ENCODE measurements around the gene SERPINE1. TPM values are rescaled to one million over a fixed set of nuclear protein-coding genes. Genes with fewer than 3 reads are reported as not detected.

The SERPINE1 gene
- total RNA-seq, 1 donor from 2014 or later: not detected

DNA sequence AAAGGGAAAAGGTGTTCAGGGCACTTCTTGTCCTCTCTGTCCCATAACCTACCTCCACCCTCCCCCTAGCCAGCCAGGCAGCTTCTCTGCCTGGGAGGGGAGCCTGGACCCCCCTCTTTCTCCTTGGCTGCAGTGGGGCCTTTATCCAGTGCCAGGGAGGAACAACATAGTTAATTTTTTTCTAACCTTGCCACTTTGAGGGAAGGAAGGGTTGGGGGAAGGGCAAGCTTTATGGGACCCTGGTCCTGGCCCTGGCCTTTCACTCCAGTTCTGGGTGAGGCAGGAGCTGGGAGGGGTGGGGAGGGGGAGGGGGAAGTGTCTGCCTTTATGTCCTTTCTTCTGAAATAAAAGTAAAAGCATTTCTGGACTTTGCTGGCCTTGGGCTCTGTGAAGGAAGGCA is 34.0 kb downstream of the SERPINE1 start:
- Mint-ChIP-seq H3K36me3 (ENCODE audit: low read depth) (peaks cover 20% of the 10 kb centered on the region), H3K9me3 (no peaks in the 10 kb centered on the region), H3K4me1 (peaks cover 21% of the 10 kb centered on the region), H3K4me3 (no peak overlapping the region), H3K27ac (no peak overlapping the region), H3K27me3 (peaks cover 9% of the 10 kb centered on the region)
- ChIA-PET CTCF (interaction anchor here (1.0 kb wide), 1 partner anchor 17 kb away, joined by 3 read pairs; no protein-coding TSS in a partner anchor), POLR2A (interaction anchor here (0.6 kb wide), 1 partner anchor 74 kb away, joined by 3 read pairs; no protein-coding TSS in a partner anchor)
- no peak for TF ChIP-seq CTCF (IDR thresholded peaks at IDR 0.05)
- intact Hi-C loops (cut with micrococcal nuclease): no loop called here
- DNase-seq (no peak), ATAC-seq (ENCODE audit: low read depth) (no peak)

- intact Hi-C loops (cut with micrococcal nuclease): no loop called here
- ChIA-PET POLR2A (interaction anchor here (0.7 kb wide), 1 partner anchor 12 kb away, joined by 11 read pairs; no protein-coding TSS in a partner anchor), CTCF (interaction anchor here (1.0 kb wide), 1 partner anchor 18 kb away, joined by 3 read pairs; no protein-coding TSS in a partner anchor)
- ATAC-seq (ENCODE audit: low read depth) (no peak), DNase-seq (no peak)
- TF ChIP-seq CTCF (IDR thresholded peaks at IDR 0.05): no peak
- H3K9me3 Mint-ChIP-seq: no peaks in the 10 kb centered on the region
- no peak overlapping the region for H3K27ac Mint-ChIP-seq
- peak overlapping the region; percentile 81 for H3K4me3 Mint-ChIP-seq
- H3K36me3 Mint-ChIP-seq (ENCODE audit: low read depth): peaks cover 17% of the 10 kb centered on the region
- H3K4me1 Mint-ChIP-seq: peaks cover 28% of the 10 kb centered on the region
- peaks cover 13% of the 10 kb centered on the region for H3K27me3 Mint-ChIP-seq
Measured at GRCh38 chr7:101161692-101162471, 35.0 kb downstream of the SERPINE1 start.

DNA sequence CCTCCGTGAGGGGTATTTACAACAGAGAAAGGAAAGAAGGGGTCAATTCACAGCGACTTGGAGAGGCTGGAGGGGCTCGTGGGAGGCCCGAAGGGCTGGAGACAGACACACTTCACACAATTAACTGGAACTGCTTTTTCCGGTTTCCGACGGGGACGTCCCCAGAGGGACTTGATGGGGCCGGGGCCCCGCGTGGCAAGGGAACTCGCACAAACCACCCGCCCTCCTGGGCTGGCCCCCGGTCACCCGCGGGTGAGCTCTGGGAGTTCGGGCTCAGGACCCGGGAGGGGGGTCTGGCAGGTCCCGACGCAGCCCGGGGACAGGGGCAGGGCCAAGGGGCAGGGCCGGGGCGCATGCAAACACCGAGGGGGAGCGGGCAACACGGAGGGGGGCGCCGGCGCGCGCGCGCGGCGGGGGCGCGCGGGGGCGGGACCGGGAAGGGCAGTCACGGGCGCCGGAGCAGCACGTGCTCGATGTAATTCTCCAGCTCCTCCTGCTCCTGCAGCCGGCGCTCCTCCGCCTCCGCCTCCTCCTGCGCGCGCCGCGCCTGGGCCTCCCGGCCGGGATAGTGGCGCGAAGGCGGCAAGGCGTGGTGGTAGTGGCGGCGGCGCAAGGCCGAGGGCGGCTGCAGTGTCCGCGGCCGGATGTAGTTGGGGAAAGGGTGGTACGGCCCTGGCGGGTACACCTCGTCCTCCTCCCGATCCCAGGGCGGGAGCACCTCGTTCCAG is 35.8 kb downstream of the SERPINE1 start:
- Mint-ChIP-seq H3K27me3 (peaks cover 21% of the 10 kb centered on the region), H3K36me3 (ENCODE audit: low read depth) (peaks cover 10% of the 10 kb centered on the region), H3K4me3 (peak overlapping the region; percentile 82), H3K27ac (no peak overlapping the region), H3K4me1 (peaks cover 32% of the 10 kb centered on the region), H3K9me3 (no peaks in the 10 kb centered on the region)
- peak; percentile 30 for DNase-seq
- TF ChIP-seq CTCF (IDR thresholded peaks at IDR 0.05): no peak
- ChIA-PET CTCF (no interaction called here), POLR2A (interaction anchor here (0.9 to 1.2 kb wide), 2 partner anchors 9 to 120 kb away, joined by 3 read pairs; no protein-coding TSS in a partner anchor)
- ATAC-seq (ENCODE audit: low read depth): peak; percentile 3
- intact Hi-C loops (cut with micrococcal nuclease): no loop called here

DNA sequence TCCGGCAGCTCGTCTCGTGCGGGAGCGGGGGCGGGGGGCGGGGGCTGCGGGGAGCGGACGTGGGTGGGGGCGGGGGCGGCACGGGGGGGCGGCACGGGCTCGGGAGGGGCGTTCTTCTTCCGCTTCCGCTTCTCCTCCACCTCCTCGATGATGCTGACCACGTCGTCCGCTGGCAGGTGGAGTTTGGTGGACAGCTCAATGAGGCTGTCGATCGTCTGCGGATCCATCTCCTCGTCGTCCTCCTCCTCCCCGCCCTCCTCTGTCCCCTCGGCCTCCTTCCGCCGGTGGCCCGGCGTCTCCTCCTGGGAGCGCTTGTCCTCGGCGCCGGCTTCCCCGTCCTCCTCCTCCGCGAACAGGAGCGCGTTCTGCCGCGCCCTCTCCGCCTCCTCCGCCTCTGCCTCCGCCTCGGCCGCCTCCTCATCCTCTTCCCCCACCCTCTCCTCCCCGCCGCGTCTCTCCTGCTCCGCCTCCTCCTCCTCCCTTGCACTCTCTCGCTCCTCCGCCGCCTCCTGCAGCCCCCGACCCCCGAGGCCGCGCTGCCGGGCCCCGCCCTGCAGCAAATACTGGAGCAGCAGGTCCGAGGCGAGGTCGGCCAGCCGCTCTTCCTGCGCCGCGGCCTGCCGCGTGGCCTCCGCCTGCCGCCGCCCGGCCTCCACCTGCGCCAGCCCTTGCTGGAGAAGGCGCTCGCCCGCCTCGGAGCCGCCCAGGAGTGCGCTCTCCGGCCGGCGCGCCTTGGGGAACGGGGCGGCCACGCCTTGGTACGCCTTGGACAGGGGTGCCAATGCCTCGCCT is 36.6 kb downstream of the SERPINE1 start:
- peak overlapping the region; percentile 82 for H3K4me3 Mint-ChIP-seq
- intact Hi-C loops (cut with micrococcal nuclease): loop anchor here (2.0 kb wide), 1 partner anchor 275 kb away; the partner anchor contains the start of gene UFSP1
- peaks cover 33% of the 10 kb centered on the region for H3K4me1 Mint-ChIP-seq
- H3K27ac Mint-ChIP-seq: no peak overlapping the region
- no peaks in the 10 kb centered on the region for H3K9me3 Mint-ChIP-seq
- ATAC-seq (ENCODE audit: low read depth) (peak; percentile 6), DNase-seq (peak; percentile 25)
- H3K27me3 Mint-ChIP-seq: peaks cover 28% of the 10 kb centered on the region
- TF ChIP-seq CTCF (IDR thresholded peaks at IDR 0.05): no peak
- POLR2A ChIA-PET: interaction anchor here (0.9 to 1.2 kb wide), 3 partner anchors 8 to 119 kb away, joined by 3 to 4 read pairs (median 3); no protein-coding TSS in a partner anchor
- peaks cover 8% of the 10 kb centered on the region for H3K36me3 Mint-ChIP-seq (ENCODE audit: low read depth)
- CTCF ChIA-PET: no interaction called here

Measured in activated B cell treated with CpG ODN at 0.5 μM for 24 hours (primary cell).